Astrocyte of the cerebellum (primary cell): Measurements from ENCODE around the gene N4BP2.

Experiments
- DNase-seq: peaks from one replicate; pipeline ENCODE4 v3.0.0-alpha.2; 2011; ENCODE audit warnings: low read depth
- H3K4me3 ChIP-seq: 2 replicates; pipeline ENCODE4 v1.5.1; 2011; ENCODE audit warnings: mild to moderate bottlenecking, low read depth, low read length, moderate library complexity
- in situ Hi-C: cut with HindIII; loops from 2 replicates; pipeline ENCODE4 v1.10.0; 2017; ENCODE audit warnings: low sequenced_read_pairs
- TF ChIP-seq, protein P1 (sequence below): IDR thresholded peaks from 2 replicates; pipeline ENCODE4 v1.5.1; 2012; ENCODE audit warnings: low read length, low read depth, moderate library complexity, mild to moderate bottlenecking; ENCODE audit errors: missing control alignments

N4BP2 gene

DNA sequence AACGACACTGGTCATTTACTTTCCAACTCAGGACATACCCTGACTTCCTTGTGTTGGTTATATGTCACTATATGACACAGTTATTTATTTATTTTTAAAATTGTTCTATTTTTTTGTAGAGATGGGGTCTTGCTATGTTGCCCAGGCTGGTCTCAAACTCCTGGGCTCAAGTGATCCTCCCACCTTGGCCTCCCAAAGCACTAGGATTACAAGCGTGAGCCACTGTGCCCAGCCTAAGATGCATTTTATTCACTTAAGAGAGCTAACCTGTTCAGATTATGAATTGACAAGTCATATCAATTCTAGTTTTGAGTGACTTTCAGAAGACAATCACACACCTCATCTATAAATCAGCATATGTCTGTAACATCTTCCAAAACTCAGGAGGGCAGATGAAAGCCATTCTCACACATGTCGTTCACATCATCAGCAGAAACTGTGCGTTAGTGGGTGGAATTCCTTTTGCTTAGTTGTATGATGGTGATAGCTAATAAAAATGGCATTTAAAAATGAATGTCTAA lies 130.8 kb downstream of the N4BP2 start:
- in situ Hi-C loops = no loop called here
- TF ChIP-seq, protein P1, sequence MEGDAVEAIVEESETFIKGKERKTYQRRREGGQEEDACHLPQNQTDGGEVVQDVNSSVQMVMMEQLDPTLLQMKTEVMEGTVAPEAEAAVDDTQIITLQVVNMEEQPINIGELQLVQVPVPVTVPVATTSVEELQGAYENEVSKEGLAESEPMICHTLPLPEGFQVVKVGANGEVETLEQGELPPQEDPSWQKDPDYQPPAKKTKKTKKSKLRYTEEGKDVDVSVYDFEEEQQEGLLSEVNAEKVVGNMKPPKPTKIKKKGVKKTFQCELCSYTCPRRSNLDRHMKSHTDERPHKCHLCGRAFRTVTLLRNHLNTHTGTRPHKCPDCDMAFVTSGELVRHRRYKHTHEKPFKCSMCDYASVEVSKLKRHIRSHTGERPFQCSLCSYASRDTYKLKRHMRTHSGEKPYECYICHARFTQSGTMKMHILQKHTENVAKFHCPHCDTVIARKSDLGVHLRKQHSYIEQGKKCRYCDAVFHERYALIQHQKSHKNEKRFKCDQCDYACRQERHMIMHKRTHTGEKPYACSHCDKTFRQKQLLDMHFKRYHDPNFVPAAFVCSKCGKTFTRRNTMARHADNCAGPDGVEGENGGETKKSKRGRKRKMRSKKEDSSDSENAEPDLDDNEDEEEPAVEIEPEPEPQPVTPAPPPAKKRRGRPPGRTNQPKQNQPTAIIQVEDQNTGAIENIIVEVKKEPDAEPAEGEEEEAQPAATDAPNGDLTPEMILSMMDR = no peak
- H3K4me3 ChIP-seq = no peak overlapping the region
- no peak for DNase-seq

DNA sequence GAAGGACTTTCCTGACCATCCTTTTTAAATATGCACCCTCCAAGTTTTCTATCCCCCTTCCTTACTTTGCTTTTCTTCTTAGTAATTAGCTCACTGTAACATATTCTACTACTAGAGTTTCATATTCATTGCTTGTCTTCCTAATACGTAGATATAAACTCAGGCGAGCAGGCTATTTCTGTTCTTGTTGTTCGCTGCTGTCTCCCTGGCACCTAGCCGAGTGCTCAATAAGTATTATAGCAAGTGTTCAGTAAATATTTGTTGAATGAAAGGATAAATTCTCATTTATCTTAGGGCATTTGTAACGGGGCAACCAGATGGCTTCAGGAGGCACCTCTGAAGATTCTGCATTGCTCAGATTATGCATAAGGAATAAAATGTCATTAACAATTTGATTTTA lies 133.4 kb downstream of the N4BP2 start:
- TF ChIP-seq, protein P1 = no peak
- no peak for DNase-seq
- in situ Hi-C loops = no loop called here
- no peak overlapping the region for H3K4me3 ChIP-seq

DNA sequence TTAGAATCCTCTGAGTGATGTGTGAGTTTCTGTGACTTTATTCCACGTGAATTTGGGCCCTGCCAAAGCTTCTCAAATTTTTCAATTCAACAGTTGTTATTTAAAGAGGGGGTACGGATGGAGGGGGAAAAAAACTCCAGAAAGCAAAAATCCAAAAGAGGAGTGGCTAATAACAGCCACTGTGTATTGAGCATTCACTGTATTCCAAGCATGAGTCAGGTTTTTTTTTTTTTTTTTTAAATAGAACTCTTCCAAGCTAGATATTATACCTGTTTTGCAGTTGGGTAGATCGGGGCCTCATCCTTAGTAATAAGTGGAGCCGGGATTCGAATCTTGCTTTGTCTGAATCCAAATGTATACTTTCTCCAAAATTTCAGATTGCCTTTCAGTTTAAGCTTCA lies 133.8 kb downstream of the N4BP2 start:
- no peak overlapping the region for H3K4me3 ChIP-seq
- TF ChIP-seq, protein P1 = no peak
- DNase-seq = no peak
- in situ Hi-C loops = no loop called here

DNA sequence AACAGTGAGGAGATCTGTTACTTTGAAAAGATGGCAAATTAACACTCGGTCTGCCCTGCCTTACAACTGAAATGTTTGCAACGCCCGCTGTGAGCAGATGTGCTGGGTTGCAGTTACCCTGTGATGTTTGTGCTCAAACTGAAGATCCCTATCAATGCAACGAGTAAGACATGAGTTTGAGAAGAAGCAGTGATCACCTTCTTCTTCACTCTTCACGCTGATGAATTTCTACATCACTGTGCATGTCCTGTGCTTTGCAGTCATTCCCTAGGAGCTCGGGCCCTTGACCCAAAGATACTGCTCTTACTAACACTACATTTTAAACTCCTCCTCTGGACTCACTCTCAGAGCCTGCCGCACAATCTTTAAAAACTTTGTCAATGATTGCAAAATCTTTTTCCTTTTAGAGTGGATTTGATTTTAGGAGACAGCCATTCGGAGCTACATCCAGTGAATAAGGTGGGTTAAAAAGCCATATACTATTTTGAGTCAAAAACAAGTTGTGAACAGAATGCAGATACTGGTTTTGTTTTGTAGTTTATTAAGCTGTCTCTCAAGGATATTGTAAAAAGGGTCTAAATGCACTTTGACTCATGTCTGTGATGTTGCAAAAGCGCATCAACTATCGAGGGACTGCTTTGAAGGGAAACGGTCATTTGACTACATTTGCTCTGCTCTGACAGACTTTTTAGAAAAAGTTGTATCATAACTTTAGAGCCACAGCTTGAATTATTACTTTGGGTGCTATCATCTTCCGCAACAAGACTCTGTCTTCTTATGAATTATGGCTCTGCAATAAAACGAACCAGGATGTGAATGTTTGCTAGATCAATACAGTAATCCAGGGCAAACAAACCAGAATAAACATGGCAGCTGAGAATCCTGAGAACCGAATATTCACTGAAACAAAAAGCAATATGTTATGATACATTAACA lies 134.5 kb downstream of the N4BP2 start:
- TF ChIP-seq, protein P1 = no peak
- in situ Hi-C loops = no loop called here
- no peak for DNase-seq
- H3K4me3 ChIP-seq = no peak overlapping the region

DNA sequence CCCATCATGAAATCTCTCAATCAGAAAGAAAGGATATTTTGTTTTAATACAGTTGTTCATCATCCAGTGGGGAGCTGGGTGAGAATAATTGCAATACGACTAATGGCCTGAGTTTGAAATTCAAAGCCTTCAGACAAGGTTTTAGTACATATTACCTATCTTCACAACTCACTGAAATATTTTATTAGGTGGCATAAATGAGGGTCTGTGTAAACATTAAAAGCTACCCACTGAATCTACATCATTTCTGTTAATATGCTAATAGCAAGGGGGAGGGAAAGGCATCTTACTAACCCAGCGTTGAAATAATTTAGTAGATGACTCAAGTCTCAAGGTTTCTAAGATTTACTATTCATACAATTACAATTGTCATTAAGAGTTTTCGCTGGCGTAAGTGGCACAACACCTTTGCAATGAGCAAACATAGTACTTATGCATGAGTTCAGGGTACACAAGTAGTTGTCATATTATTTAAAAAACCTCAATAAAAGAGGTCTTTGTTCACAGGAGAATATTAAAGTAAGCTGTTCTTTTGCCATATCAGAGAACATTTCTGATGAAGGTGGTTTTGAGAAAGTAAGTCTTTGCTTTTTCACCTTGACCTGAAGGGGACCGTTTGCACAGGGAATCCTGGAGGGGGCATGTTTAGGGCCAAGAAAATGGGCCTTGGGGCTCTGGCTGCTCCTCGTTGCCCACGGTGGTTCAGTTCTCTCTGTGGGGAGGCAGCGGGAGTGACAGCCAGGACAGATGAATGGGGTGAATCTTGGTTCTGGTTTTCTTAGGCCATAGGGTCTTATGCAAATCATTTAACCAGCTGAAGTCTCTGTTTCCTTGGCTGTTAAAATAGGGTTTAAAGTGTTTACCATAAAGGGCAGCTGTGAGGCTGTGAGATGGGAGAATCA lies 135.7 kb downstream of the N4BP2 start:
- H3K4me3 ChIP-seq = no peak overlapping the region
- DNase-seq = no peak
- TF ChIP-seq, protein P1 = no peak
- in situ Hi-C loops = no loop called here

DNA sequence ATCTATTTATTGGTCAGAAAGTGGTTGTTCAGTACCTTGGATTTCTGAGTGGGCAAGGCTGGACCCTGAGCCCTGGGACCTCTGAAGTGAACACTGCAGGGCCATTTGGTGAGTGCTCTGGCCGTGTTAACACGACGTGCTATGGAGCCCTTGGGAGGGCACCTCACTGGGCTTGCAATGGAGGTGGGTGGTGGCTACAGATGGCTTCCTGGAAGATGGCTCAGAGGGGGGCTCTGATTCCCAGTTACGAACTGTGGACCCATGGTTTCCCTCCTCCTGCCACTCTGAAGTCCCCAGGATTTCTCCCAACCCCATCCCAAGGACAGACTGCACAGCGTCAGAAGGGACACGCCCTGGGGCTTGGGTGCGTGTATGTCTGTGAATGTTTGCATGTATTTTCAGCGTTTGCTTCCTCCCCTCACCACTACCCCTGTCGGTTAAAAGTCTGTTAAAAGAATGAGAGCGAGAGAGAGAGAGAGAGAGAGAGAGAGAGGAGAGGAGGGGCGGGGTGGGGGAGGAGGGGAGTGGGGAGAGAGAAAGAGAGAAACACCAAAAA lies 136.4 kb downstream of the N4BP2 start:
- H3K4me3 ChIP-seq = no peak overlapping the region
- in situ Hi-C loops = no loop called here
- DNase-seq = no peak
- TF ChIP-seq, protein P1 = no peak
